NB4 (cell line): Measurements from ENCODE around the gene OVCA2.
A peak's percentile ranks its signal among the peaks of the same experiment; 100 is the strongest.

Source experiments
- DNase-seq: peaks from one replicate; pipeline ENCODE4 v3.0.0; 2010; ENCODE audit warnings: low read depth
- H3K4me3 ChIP-seq: one replicate; pipeline ENCODE4 v1.5.1; 2011; ENCODE audit warnings: mild to moderate bottlenecking, low read depth, low read length, moderate library complexity
- MYC ChIP-seq: IDR thresholded peaks from 2 replicates; pipeline ENCODE4 v1.6.1; 2011; ENCODE audit warnings: low read depth, low read length
- POLR2A ChIP-seq: IDR thresholded peaks from 2 replicates; pipeline ENCODE4 v1.6.1; 2011; ENCODE audit warnings: mild to moderate bottlenecking; ENCODE audit not compliant: insufficient read length; ENCODE audit errors: extremely low read depth
- TF ChIP-seq, protein P1 (sequence below): IDR thresholded peaks from one replicate; pipeline ENCODE4 v1.5.1; 2012; ENCODE audit warnings: low read depth, low read length
- TF ChIP-seq, protein P2 (sequence below): IDR thresholded peaks from 2 replicates; pipeline ENCODE4 v1.6.1; 2011; ENCODE audit warnings: low read depth, low read length

OVCA2 gene

DNA sequence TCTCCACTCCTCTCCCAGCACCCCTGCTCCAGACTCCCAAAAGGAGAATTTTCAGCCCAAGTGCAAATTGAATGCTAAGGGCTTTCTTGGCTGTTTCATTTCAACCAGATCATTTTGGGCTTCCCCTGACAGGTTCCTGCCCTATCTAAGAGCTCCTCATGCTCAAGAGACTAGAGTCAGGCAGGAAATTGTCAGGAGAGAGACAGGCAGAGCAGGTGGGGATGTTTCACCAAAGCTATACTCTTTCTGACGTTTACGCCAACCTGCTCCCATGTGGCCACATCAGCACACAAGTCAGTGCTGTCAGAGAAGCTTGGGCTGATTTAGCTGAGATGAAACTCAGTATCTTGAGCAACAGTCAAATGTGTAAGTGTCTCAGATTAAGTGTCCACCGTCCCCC lies 44.5 kb downstream of the OVCA2 start:
- TF ChIP-seq, protein P1, sequence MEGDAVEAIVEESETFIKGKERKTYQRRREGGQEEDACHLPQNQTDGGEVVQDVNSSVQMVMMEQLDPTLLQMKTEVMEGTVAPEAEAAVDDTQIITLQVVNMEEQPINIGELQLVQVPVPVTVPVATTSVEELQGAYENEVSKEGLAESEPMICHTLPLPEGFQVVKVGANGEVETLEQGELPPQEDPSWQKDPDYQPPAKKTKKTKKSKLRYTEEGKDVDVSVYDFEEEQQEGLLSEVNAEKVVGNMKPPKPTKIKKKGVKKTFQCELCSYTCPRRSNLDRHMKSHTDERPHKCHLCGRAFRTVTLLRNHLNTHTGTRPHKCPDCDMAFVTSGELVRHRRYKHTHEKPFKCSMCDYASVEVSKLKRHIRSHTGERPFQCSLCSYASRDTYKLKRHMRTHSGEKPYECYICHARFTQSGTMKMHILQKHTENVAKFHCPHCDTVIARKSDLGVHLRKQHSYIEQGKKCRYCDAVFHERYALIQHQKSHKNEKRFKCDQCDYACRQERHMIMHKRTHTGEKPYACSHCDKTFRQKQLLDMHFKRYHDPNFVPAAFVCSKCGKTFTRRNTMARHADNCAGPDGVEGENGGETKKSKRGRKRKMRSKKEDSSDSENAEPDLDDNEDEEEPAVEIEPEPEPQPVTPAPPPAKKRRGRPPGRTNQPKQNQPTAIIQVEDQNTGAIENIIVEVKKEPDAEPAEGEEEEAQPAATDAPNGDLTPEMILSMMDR = no peak
- TF ChIP-seq, protein P2, sequence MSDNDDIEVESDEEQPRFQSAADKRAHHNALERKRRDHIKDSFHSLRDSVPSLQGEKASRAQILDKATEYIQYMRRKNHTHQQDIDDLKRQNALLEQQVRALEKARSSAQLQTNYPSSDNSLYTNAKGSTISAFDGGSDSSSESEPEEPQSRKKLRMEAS = no peak
- no peak for TF ChIP-seq POLR2A
- TF ChIP-seq MYC = no peak
- no peak for DNase-seq
- no peak overlapping the region for H3K4me3 ChIP-seq

DNA sequence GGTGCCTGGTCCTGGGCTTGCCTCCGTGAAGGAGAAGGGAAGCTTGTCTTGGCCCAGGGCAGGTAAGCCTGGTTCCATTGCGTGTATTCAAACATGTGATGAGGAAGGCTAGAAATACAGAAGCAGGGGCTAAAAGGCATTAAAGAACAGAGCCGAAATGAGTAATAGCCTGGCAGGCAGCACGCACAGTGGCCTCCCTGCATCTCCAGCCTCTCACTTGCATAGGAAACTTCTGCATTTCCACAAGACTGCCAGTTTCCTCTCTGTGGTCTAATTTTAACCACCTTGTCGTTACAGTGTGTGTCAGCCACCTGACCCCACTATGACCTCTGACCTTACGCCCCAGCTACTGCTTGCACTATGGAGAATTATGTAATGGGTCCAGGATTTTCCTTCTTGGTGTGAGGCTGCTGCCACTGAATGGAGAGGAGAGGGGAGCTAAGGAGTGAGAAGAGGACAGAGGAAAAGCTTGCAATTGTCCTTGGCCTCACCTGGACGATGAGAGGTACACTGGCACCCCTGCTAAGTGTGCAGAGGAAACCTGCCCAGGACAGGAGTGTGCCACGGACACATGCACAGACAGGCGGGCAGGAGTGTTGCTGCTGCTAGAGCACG lies 45.9 kb downstream of the OVCA2 start:
- peak; percentile 92 for DNase-seq
- TF ChIP-seq, protein P1 = no peak
- TF ChIP-seq POLR2A = no peak
- TF ChIP-seq, protein P2 = 0 out of 2 replicates have a peak, but pooled peaks have one; percentile 28
- TF ChIP-seq MYC = peak; percentile 67
- H3K4me3 ChIP-seq = no peak overlapping the region

DNA sequence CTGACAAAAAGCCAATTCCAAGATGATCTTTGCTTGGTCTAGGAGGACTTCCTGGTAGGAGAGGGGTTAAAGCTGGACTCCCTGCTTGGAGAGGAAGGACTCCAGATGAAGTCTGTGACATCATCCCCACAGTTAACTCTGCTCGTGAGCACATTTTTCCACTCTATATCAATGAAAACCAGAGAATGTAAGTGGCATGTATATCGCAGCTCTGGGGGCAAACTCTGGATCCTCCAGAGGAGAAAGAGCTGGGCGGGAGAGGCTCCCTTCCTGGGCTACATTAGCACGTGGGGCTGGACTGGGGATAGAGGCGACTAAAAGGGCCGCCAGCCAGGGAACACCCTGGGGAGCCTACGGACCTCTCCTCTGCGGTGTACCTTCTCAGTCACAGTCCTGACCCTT lies 47.2 kb downstream of the OVCA2 start:
- H3K4me3 ChIP-seq = no peak overlapping the region
- peak; percentile 17 for DNase-seq
- TF ChIP-seq MYC = no peak
- TF ChIP-seq POLR2A = no peak
- TF ChIP-seq, protein P1 = no peak
- TF ChIP-seq, protein P2 = no peak

DNA sequence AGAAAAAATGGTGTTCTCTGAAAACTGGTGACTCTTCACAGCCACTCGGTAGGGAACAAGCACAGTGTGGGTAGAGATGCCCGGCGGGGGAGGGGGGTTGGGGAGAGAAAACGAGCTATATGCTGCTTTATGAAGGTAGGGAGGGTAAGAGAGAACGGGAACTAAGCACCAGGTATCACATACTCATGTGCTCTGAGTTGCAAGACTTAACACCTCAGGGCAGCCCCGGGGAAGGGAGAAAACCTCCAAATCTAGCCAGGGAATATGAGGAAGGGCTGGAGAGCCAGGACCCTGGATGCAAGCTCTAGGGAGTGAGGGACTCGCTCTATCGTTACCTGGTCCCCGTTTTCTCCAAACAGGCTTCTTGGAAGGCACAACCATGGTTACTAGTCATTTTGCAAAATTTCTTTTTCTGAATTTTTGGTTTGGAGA lies 48.4 kb downstream of the OVCA2 start:
- no peak for DNase-seq

DNA sequence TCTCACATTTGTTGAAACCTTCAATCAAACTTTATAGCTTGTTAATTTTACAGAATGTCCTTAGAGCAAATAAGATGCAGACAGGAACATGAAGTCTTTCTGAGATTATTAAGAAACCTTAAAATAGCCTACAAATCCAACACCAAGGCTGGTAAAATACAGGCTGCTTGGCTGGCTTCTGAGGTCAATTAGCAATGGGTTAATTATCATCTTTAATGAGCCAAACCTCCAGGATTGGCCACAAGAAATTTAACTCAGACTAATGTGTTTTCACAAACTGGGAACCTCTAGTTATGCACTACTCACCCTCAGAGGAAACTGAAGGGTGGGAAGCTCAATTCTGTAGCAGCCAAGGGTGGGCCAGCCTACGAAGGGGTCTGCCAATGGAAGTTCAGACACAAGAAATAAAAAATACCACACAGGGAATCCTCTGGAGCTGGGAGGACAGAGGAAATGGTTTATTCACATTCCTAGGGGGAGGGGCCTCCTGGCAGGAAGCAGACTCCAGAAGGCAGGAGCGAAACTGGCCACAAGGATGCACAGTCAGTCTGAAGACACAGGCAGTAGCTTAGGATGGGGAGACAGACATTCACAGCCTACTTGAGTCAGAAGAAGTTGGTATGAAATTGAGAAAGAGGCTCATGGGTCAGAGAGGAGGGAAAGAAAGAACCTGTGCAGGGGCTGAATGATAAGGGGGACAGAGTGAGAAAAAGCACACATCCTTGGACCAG lies 49.1 kb downstream of the OVCA2 start:
- peak; percentile 11 for DNase-seq
- H3K4me3 ChIP-seq = no peak overlapping the region
- no peak for TF ChIP-seq MYC
- TF ChIP-seq, protein P1 = no peak
- TF ChIP-seq POLR2A = no peak
- TF ChIP-seq, protein P2 = no peak

More for the DNA sequence above, 48.4 kb downstream of the OVCA2 start:
- H3K4me3 ChIP-seq = no peak overlapping the region
- TF ChIP-seq POLR2A (no peak), MYC (no peak)
- TF ChIP-seq, protein P2 = no peak
- TF ChIP-seq, protein P1 = no peak
